Posterior cingulate gyrus (tissue), 11 donors: ENCODE measurements around the gene OR5M11.
"Not testable (repeated sequence)": the region's sequence is repeated elsewhere in the genome, so short reads cannot be mapped to it uniquely, and the experiment has no call there.

ENCODE experiments used
- DNase-seq, 10 donors: peaks; one replicate each; pipeline versions ENCODE4 v3.0.0 to v3.0.0-alpha.2; 2020 to 2021; ENCODE audit warnings: mixed read lengths in 3 of 10
- intact Hi-C: fragments of 100-400 bp; cut with DNase I; formaldehyde crosslinking; loops from one replicate; pipeline ENCODE4 v1.15.1; 2023

OR5M11 gene

DNA sequence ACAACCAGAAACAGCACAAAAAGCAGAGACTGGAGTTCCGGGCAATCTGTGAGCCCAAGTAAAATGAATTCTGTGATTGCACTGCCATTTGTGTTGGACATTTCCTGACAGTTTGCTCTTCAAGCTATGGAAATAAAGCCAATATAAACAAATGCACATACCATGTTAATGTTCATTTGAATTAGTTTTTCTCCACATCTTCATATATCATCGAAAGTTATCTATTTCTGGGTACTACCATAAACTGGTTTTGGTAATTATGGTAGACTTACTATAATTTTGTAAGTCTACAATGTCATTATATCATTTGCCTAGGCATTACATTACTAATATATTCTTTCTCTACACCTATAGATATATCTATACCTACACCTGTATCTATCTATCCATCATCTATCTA, at the start of gene OR5M11:
Gene OR5M11, minus strand, starts transcription at position 101 of the 400 bp plus-strand sequence. Its CDS starts 0 bp downstream, at position 101.
- no peak for DNase-seq
- intact Hi-C loops = no loop called here

DNA sequence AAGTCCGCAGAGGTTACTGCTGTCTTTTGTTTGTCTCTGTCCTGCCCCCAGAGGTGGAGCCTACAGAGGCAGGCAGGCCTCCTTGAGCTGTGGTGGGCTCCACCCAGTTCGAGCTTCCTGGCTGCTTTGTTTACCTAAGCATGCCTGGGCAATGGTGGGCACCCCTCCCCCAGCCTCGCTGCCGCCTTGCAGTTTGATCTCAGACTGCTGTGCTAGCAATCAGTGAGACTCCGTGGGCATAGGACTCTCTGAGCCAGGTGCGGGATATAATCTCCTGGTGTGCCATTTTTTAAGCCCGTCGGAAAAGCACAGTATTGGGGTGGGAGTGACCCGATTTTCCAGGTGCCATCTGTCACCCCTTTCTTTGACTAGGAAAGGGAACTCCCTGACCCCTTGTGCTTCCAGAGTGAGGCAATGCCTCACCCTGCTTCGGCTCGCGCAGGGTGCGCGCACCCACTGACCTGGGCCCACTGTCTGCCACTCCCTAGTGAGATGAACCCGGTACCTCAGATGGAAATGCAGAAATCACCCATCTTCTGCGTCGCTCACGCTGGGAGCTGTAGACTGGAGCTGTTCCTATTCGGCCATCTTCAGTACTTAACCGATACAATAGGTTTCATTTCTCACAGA, 49.1 kb upstream of the OR5M11 start:
- intact Hi-C loops = not testable (repeated sequence)
- peak in 2 of 10 donors; percentile 59 to 62 for DNase-seq

DNA sequence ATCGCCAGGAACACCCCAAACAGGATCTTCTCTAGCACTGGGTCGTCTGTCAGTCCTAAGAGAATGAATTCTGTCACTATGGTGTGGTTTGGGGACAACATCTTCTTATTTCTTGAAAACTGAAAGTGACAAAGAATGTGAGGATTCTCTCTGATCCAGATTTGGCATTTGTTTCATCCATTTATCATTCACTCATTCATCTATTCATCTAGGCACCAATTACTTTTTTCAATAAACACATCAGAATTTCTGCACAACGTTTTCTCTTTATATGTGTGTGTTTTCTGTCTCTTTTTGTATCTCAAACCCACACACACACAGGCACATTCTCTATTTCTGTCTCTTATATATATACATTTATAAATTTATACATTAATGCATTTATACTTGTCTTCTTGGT, 34.6 kb upstream of the OR5M11 start, which contains the start of gene OR5M10:
Gene OR5M10, minus strand, starts transcription at position 101 of the 400 bp plus-strand sequence. Its CDS starts 0 bp downstream, at position 101.
- no peak for DNase-seq
- intact Hi-C loops = no loop called here

DNA sequence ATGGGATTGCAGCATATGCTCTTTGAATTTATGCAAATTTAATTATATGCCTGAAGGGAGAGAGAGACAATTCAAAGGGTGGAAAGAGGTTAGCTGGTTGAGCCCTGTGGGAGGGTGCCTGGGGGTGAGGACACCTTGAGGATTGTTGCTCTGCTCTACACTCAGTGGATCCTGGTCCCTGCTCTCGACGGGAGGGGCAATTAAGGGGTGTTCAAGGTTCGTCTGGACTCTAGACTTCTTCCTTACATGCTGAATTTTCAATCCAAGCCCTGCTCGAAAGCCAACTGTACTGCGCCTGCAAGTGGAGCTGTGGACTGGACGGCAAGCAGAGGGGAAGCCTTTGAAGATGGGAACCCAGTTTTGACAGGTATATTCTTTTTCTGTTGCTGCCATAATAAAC, 15.5 kb upstream of the OR5M11 start:
- intact Hi-C loops = no loop called here
- DNase-seq = no peak

DNA sequence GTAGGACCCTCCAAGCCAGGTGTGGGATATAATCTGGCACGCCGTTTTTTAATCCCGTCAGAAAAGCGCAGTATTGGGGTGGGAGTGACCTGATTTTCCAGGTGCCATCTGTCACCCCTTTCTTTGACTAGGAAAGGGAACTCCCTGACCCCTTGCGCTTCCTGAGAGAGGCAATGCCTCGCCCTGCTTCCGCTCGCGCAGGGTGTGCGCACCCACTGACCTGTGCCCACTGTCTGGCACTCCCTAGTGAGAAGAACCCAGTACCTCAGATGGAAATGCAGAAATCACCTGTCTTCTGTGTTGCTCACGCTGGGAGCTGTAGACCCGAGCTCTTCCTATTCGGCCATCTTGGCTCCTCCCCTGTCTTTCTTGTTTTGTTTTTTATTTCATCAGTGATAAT, 11.6 kb upstream of the OR5M11 start:
- DNase-seq, intact Hi-C loops: not testable (repeated sequence)

DNA sequence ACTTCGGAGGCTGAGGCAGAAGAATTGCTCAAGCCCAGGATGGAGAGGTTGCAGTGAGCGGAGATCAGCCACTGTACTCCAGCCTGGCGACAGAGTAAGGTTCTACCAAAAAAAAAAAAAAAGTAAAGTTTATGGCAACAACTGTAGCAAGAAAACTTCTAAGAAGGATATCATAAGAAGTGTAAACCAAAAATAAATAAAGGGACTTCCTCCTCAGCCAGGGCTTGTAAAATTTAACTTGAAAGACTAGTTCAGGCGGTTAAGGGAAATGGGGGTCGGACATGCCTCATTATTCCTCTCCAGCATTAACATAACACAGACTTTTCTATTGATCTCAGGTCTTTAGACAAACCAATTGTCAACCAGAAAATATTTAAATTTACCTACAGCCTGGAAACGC, 2.5 kb upstream of the OR5M11 start:
- no peak for DNase-seq
- intact Hi-C loops = no loop called here

DNA sequence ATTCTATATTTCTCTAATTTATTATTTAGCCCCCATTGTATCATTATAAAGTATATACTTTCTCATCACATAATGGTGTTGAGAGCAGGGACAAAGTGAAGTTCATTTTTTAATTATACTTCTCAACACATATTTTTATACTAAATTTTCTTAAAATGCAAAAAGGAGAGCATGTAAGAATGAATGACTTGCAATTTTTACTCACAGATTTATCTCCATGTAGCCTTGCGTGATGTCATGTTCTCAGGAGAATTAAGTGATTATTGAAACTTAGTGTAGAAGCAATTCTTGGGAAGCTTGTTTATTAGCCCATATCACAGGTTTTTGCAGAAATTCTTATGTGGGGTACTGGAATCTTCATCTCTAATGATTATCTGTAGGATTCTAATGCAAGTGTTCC, 682 bp upstream of the OR5M11 start:
- no peak for DNase-seq
- intact Hi-C loops = no loop called here

DNA sequence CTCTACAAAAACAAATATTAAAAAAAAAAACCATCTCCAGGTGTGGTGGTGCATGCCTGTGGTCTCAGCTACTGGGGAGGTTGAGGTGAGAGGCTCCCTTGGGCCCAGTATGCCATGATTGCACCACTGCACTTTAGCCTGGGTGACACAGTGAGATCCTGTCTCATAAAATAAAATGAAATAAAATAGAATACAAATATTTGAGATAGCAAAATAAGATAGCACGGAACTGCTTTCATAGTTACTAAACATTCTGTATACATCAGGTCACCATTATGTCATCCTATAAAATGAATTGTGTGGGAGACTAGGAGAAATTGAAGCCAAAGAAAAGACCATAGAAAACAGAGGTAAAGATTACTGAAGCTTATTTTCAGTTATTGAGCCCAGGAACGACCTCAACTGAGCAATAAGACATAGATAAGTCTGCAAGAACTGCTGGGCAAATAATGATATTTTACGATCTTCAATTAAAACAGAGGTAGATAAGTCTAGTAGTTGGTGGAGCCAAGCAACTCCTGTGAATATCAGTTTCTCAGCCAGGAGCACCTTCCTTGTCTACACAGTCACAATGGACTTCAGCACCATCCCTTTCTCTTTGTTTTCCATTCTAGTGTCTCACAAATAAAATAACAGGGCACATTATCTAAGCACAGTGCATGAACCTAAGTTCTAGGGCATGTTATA, 9.9 kb downstream of the OR5M11 start:
- intact Hi-C loops = no loop called here
- DNase-seq = no peak

DNA sequence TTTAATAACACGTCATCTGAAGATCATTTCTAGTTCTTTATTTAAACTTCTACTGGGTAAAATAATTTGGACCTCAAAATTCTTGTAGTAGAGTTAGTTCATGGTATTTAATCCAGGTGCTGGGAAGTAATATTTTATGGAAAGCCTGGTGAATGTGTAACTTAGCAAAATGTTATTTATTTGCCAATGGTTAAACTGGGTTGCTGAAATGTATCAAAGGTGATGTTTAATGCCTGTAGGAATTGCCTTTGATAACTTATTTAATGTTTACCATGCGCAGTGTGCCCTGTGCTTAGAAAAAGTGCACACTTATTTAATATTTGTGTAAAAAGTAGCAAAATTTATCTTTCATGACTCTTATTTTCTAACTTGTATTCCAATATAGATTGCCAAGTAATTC, 11.2 kb downstream of the OR5M11 start:
- intact Hi-C loops = no loop called here

DNA sequence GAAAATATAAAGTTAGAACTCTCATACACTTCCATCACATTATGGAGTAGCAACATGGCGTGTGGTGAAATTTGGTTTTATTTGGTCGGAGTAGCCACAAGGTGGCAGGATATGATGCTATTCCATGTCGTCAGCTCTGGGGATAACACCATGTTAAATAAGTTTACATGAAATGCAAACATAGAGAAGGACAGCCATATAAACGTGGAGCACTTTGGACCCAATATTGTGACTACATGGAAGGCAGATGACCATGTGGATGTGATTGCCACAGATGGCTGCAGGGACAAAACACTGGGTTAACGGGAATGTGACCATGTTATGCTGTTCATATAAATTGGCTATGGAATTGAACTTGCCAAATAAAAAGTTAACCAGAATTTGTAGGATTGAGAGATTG, 21.0 kb downstream of the OR5M11 start:
- intact Hi-C loops = no loop called here

More for the DNA sequence above, 11.2 kb downstream of the OR5M11 start:
- no peak for DNase-seq

DNA sequence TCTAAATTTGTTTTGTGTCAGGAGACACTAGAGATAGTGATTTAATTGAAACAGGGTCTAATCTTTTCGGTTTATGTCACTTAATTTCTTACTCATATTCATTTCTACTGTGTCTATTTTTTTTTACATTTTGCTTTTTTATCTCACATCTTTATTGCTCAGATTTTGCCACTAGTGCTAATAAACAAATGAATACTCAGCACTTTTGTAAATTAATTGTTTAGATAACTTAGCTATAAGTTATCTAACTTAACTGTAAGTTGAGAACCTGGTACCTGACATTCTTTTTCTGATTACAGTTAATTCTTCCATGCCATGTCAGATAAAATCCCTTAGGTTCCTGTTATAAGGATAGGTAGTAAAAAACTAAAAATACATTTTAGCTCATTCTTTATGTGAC, 29.8 kb downstream of the OR5M11 start:
- DNase-seq = no peak
- intact Hi-C loops = no loop called here

More for the DNA sequence above, 21.0 kb downstream of the OR5M11 start:
- DNase-seq = no peak

DNA sequence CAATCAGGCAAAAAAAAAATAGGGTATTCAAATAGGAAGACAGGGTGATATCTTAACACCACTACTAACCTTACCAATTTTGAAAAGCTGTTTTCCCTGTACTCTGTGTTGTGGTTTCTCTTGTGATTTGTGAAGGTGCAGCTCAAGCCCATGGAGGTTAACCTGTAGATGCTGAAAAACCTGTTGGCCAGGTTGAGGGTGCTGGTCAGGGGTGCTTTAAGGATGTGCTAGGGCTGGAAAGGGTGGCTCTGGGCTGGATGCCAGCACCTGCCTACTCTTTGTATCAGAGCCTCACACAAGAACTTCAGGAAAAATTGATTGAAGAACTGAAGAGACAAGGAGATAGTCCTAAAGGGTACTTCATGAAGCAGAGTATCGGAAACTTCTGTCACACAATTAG, 33.6 kb downstream of the OR5M11 start:
- intact Hi-C loops = no loop called here
- DNase-seq = no peak

DNA sequence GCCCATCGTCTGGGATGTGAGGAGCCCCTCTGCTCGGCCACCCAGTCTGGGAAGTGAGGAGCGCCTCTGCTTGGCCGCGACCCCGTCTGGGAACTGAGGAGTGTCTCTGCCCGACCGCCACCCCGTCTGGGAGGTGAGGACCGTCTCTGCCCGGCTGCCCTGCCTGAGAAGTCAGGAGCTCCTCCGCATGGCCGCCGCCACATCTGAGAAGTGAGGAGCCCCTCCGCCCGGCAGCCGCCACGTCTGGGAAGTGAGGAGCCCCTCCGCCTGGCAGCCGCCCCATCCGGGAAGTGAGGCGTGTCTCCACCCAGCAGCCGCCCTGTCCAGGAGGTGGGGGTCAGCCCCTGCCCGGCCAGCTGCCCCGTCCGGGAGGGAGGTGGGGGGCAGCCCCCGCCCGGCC, 46.0 kb downstream of the OR5M11 start:
- peak in 2 of 10 donors; percentile 69 to 85 for DNase-seq
- intact Hi-C loops = no loop called here

DNA sequence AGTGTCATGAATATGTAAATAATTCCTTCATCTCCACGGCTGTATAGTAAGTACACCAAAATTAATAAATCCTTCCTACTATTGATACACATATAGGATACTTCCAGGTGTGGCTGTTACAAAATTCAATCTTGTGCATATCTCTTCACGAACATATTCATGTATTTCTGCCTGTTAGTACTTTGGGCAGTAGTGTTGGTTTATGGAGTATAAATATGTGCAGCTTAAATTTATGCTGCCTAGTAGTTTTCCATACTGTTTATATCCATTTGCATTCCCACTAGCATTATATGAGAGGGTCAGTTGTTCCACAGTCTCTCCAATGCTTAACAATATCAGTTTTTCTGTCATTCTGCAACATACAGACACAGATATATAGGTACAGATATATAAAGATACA, 47.9 kb downstream of the OR5M11 start:
- intact Hi-C loops = no loop called here
- no peak for DNase-seq
